Hepatocyte (in vitro differentiated cells): ENCODE results near the gene DDX11. TPM values are rescaled to one million over a fixed set of nuclear protein-coding genes. Genes with fewer than 3 reads are reported as not detected.
A peak's percentile ranks its signal among the peaks of the same experiment; 100 is the strongest.
"Not testable (repeated sequence)": the region's sequence is repeated elsewhere in the genome, so short reads cannot be mapped to it uniquely, and the experiment has no call there.

Source experiments
- DNase-seq: peaks from one replicate; pipeline ENCODE4 v3.0.0-alpha.2; 2016; ENCODE audit warnings: low spot score
- H2AFZ ChIP-seq: fragments of 200-600 bp; sonication (generic); 2 replicates; pipeline ENCODE4 v1.6.0; 2016; ENCODE audit warnings: antibody characterized with exemption, mild to moderate bottlenecking
- H3K27ac ChIP-seq: fragments of 200-600 bp; sonication (generic); 2 replicates; pipeline ENCODE4 v1.5.1; 2016; ENCODE audit warnings: mild to moderate bottlenecking
- H3K27me3 ChIP-seq: fragments of 200-600 bp; sonication (generic); 2 replicates; pipeline ENCODE4 v1.6.1; 2016
- H3K36me3 ChIP-seq: fragments of 200-600 bp; sonication (generic); replicated peaks from 2 replicates; pipeline ENCODE4 v1.5.1; 2016; ENCODE audit warnings: low read depth; ENCODE audit not compliant: insufficient read depth
- H3K4me1 ChIP-seq: fragments of 200-600 bp; sonication (generic); 2 replicates; pipeline ENCODE4 v1.5.1; 2016; ENCODE audit warnings: mild to moderate bottlenecking, moderate library complexity; ENCODE audit not compliant: insufficient read depth
- H3K4me2 ChIP-seq: fragments of 200-600 bp; sonication (generic); 2 replicates; pipeline ENCODE4 v1.6.0; 2016
- H3K4me3 ChIP-seq: fragments of 200-600 bp; sonication (generic); 2 replicates; pipeline ENCODE4 v1.5.1; 2016; ENCODE audit warnings: mild to moderate bottlenecking
- H3K79me2 ChIP-seq: fragments of 200-600 bp; sonication (generic); 2 replicates; pipeline ENCODE4 v1.6.0; 2017; ENCODE audit warnings: mild to moderate bottlenecking
- H3K9me2 ChIP-seq: fragments of 200-600 bp; sonication (generic); replicated peaks from 2 replicates; pipeline ENCODE4 v1.6.0; 2017; ENCODE audit warnings: mild to moderate bottlenecking; ENCODE audit not compliant: insufficient read depth
- H3K9me3 ChIP-seq: fragments of 200-600 bp; sonication (generic); 2 replicates; pipeline ENCODE4 v1.5.1; 2016; ENCODE audit warnings: low read depth, mild to moderate bottlenecking
- H4K20me1 ChIP-seq: fragments of 200-600 bp; sonication (generic); 2 replicates; pipeline ENCODE4 v1.6.0; 2016; ENCODE audit warnings: mild to moderate bottlenecking; ENCODE audit not compliant: insufficient read depth, poor library complexity, severe bottlenecking
- CTCF ChIP-seq: fragments of 200-600 bp; sonication (generic); IDR thresholded peaks from 2 replicates; pipeline ENCODE4 v1.5.1; 2016; ENCODE audit warnings: antibody characterized with exemption, mild to moderate bottlenecking; ENCODE audit not compliant: poor library complexity
- EZH2 ChIP-seq: fragments of 200-600 bp; sonication (generic); IDR thresholded peaks from 2 replicates; pipeline ENCODE4 v1.6.1; 2016; ENCODE audit warnings: antibody characterized with exemption, mild to moderate bottlenecking, borderline replicate concordance
- EZH2phosphoT487 ChIP-seq: fragments of 200-600 bp; sonication (generic); IDR thresholded peaks from one replicate; pipeline ENCODE4 v1.6.1; 2018; ENCODE audit warnings: antibody characterized with exemption, mild to moderate bottlenecking, low read depth, moderate library complexity; ENCODE audit not compliant: unreplicated experiment, severe bottlenecking
- WGBS: methylation state at CpG from one replicate; pipeline ENCODE4 v1.1.6; 2016; ENCODE audit warnings: low lambda C conversion rate; ENCODE audit errors: missing lambda C conversion rate; 5-methylcytosine and 5-hydroxymethylcytosine counted together
- polyA plus RNA-seq: library from polyadenylated mRNA; unstranded; fragments of >200 nt; fragmentation: Nextera tagmentation; extraction: Ambion mirVana; gene quantifications from 2 replicates; pipeline ENCODE4 v1.2.1, GENCODE V29; 2016
- total RNA-seq: library from RNA; depleted of rRNA; stranded (reverse); fragments of >200 nt; gene quantifications from 2 replicates; pipeline ENCODE4 v1.2.3, GENCODE V29; 2014

The DDX11 gene
- total RNA-seq (18.6 and 24.8 TPM in 2 replicates), polyA plus RNA-seq (29.7 and 37.3 TPM in 2 replicates)

GRCh38 chr12:31073527-31074332 lies at the start of gene DDX11:
DDX11 (plus strand) TSS chr12:31073860; CDS start chr12:31078394, 4,534 bp downstream.
- peak within 1 kb of the TSS; percentile 80 for H2AFZ ChIP-seq
- WGBS = under 1% methylated on average over 58 of the region's 58 CpGs
- H4K20me1 ChIP-seq, H3K27me3 ChIP-seq, H3K36me3 ChIP-seq, H3K9me2 ChIP-seq, H3K9me3 ChIP-seq, H3K4me1 ChIP-seq: not testable (repeated sequence)
- DNase-seq = peak; percentile 91
- peak within 1 kb of the TSS; percentile 91 for H3K27ac ChIP-seq
- peak within 1 kb of the TSS; percentile 88 for H3K4me2 ChIP-seq
- H3K79me2 ChIP-seq = peaks cover 14% of the 10 kb centered on the region
- peak within 1 kb of the TSS; percentile 62 for H3K4me3 ChIP-seq

GRCh38 chr12:31026202-31026601 lies 47.5 kb upstream of the DDX11 start:
- H3K27me3 ChIP-seq = peaks cover 4% of the 10 kb centered on the region
- H3K4me1 ChIP-seq = no peaks in the 10 kb centered on the region
- no peak overlapping the region for H3K27ac ChIP-seq
- H3K4me3 ChIP-seq = no peak overlapping the region
- H4K20me1 ChIP-seq = no peaks in the 10 kb centered on the region
- H3K36me3 ChIP-seq = no peaks in the 10 kb centered on the region
- H2AFZ ChIP-seq = no peak overlapping the region
- no peaks in the 10 kb centered on the region for H3K9me2 ChIP-seq
- DNase-seq = no peak
- 94% methylated on average over 7 of the region's 7 CpGs for WGBS
- no peak for TF ChIP-seq EZH2phosphoT487
- no peak for TF ChIP-seq EZH2
- TF ChIP-seq CTCF = no peak
- no peaks in the 10 kb centered on the region for H3K9me3 ChIP-seq
- no peaks in the 10 kb centered on the region for H3K79me2 ChIP-seq
- H3K4me2 ChIP-seq = no peak overlapping the region

DNA sequence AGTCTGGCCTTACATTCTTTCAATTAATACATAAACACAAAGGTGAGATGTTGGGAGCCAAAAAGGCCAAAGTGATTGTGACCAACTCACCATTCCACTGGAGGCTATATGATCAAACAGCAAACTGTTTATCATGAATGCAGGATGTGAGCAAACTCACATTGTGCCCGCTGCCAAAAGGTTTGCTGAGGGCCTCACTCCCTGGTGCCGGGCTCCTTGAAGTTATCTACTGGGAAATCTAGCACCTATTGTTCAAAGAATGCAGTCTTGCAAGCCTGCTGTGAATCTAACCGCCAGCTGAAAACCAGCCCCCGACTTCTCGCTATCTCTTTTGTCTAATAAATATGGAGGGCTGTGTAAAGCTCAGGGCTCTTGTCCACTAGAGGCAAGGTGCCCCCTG lies 46.7 kb upstream of the DDX11 start:
- 67% methylated on average over 5 of the region's 5 CpGs for WGBS
- H3K4me2 ChIP-seq, H3K36me3 ChIP-seq, H3K27me3 ChIP-seq, H3K79me2 ChIP-seq, H3K4me1 ChIP-seq, H2AFZ ChIP-seq, H4K20me1 ChIP-seq, H3K27ac ChIP-seq, H3K9me3 ChIP-seq, H3K4me3 ChIP-seq, H3K9me2 ChIP-seq, DNase-seq: not testable (repeated sequence)

DNA sequence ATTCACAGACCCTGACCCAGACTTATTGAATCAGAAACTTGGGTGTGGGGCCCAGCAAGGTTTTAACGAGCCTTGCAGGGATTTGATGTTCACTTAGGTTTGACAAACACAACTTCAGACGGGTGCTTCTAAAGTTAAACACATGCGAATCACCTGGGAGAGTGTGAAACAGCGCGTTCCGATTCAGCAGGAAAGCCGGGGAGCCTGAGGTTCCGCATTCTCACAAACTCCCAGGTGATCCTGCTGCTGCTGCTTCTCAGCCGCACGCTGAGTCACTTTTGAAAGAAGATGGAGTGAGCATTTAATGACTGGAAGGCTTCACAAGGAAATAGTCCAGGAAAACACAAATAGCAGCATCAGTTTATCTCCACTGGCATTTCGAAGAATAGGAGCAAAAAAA lies 44.2 kb upstream of the DDX11 start:
- H3K79me2 ChIP-seq = no peaks in the 10 kb centered on the region
- no peak overlapping the region for H3K27ac ChIP-seq
- no peaks in the 10 kb centered on the region for H3K4me1 ChIP-seq
- H3K4me2 ChIP-seq = no peak overlapping the region
- peaks cover 4% of the 10 kb centered on the region for H3K27me3 ChIP-seq
- no peaks in the 10 kb centered on the region for H4K20me1 ChIP-seq
- no peaks in the 10 kb centered on the region for H3K9me3 ChIP-seq
- 65% methylated on average over 11 of the region's 11 CpGs for WGBS
- DNase-seq = no peak
- H3K4me3 ChIP-seq = no peak overlapping the region
- no peaks in the 10 kb centered on the region for H3K36me3 ChIP-seq
- no peak overlapping the region for H2AFZ ChIP-seq
- no peak for TF ChIP-seq EZH2phosphoT487
- no peak for TF ChIP-seq EZH2
- TF ChIP-seq CTCF = no peak
- no peaks in the 10 kb centered on the region for H3K9me2 ChIP-seq
